ENCODE measurements around the gene PSAP. TPM values are rescaled to one million over a fixed set of nuclear protein-coding genes. Genes with fewer than 3 reads are reported as not detected.
"Not testable (repeated sequence)": the region's sequence is repeated elsewhere in the genome, so short reads cannot be mapped to it uniquely, and the experiment has no call there.

Gene PSAP
- total RNA-seq, 1 experiment from 2014 or later = 1,603 TPM

- in situ Hi-C loops (cut with HindIII; ENCODE audit: low pct_unique_long_range_greater_than_20kb, low sequenced_read_pairs) = no loop called here
- no peak for DNase-seq (ENCODE audit: low read depth)
Measured at GRCh38 chr10:71878327-71879034, 27.4 kb upstream of the PSAP start.

DNA sequence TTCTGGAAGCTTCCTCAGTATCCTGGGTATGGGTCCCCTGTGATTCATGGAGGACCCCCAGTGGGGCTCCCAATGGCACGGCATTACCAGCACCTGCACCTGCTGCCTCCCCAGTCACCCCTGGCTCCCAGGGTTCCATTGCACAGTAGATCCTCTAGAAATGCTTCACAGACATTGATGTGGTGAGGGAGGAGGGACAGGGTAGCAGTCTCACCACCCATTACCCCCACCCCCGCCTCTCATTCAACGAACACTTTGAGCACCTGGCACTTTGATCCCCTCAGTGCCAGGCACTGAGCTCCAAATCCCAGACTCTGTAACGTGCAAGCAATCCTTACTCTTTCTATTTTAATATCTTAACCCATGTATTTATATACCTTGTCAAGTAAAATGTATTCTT, 26.8 kb upstream of the PSAP start:
- DNase-seq (ENCODE audit: low read depth) = no peak
- in situ Hi-C loops (cut with HindIII; ENCODE audit: low pct_unique_long_range_greater_than_20kb, low sequenced_read_pairs) = no loop called here

GRCh38 chr10:71874680-71875354, 23.8 kb upstream of the PSAP start:
- in situ Hi-C loops (cut with HindIII; ENCODE audit: low pct_unique_long_range_greater_than_20kb, low sequenced_read_pairs); DNase-seq (ENCODE audit: low read depth): not testable (repeated sequence)

GRCh38 chr10:71873582-71874211, 22.6 kb upstream of the PSAP start:
- DNase-seq (ENCODE audit: low read depth) = no peak
- in situ Hi-C loops (cut with HindIII; ENCODE audit: low pct_unique_long_range_greater_than_20kb, low sequenced_read_pairs) = no loop called here

DNA sequence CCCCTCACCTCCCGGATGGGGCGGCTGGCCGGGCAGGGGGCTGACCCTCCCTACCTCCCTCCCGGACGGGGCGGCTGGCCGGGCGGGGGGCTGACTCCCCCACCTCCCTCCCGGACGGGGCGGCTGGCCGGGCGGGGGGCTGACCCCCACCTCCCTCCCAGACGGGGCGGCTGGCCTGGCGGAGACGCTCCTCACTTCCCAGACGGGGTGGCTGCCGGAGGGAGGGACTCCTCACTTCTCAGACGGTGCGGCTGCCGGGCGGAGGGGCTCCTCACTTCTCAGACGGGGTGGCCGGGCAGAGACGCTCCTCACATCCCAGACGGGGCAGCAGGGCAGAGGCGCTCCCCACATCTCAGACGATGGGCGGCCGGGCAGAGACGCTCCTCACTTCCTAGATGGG, 18.6 kb upstream of the PSAP start:
- in situ Hi-C loops (cut with HindIII; ENCODE audit: low pct_unique_long_range_greater_than_20kb, low sequenced_read_pairs); DNase-seq (ENCODE audit: low read depth): not testable (repeated sequence)

GRCh38 chr10:71868192-71868697, 17.2 kb upstream of the PSAP start:
- in situ Hi-C loops (cut with HindIII; ENCODE audit: low pct_unique_long_range_greater_than_20kb, low sequenced_read_pairs) = no loop called here
- DNase-seq (ENCODE audit: low read depth) = peak; percentile 95

- peak; percentile 14 for DNase-seq (ENCODE audit: low read depth)
Measured at GRCh38 chr10:71865561-71866041, 14.6 kb upstream of the PSAP start.

DNA sequence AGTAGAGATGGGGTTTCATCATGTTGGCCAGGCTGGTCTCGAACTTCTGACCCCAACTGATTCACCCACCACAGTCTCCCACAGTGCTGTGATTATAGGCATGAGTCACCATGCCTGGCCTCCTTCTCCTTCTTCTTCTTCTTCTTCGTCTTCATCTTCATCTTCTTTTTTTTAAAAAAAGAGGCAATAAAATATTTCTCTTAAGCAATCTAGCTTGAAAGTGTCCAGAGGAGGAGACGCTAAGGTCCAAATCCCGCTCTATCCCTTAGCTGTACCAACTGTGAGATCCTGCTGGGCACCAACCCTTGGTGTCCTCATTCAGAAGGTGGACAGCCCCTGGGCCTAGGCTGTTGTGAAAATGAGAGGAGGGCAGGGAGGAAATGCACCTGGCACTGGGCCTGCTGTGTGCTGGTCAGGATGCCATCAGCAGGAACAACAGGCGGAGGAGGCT, 13.9 kb upstream of the PSAP start:
- in situ Hi-C loops (cut with HindIII; ENCODE audit: low pct_unique_long_range_greater_than_20kb, low sequenced_read_pairs) = no loop called here
- DNase-seq (ENCODE audit: low read depth) = peak; percentile 75

More at GRCh38 chr10:71865561-71866041, 14.6 kb upstream of the PSAP start:
- in situ Hi-C loops (cut with HindIII; ENCODE audit: low pct_unique_long_range_greater_than_20kb, low sequenced_read_pairs) = no loop called here

DNA sequence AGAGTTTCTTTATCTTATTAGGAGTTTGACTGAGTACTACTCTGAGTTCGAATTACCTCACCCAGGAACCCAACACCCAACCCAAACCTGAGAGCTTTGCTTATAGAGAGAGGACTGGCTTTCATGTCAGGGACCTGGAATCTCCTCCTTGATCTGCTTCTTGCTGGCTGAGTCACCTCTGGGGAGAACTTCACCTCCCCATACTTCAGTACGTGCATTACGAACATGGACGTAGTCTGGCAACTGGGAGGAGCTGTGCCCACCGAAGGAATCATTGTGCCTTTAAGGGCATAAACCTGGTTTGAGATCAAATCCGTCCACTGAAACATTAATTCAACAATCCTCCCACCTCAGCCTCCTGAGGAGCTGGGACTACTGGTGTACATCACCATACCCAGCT, 12.2 kb upstream of the PSAP start:
- DNase-seq (ENCODE audit: low read depth) = peak; percentile 32
- in situ Hi-C loops (cut with HindIII; ENCODE audit: low pct_unique_long_range_greater_than_20kb, low sequenced_read_pairs) = no loop called here

DNA sequence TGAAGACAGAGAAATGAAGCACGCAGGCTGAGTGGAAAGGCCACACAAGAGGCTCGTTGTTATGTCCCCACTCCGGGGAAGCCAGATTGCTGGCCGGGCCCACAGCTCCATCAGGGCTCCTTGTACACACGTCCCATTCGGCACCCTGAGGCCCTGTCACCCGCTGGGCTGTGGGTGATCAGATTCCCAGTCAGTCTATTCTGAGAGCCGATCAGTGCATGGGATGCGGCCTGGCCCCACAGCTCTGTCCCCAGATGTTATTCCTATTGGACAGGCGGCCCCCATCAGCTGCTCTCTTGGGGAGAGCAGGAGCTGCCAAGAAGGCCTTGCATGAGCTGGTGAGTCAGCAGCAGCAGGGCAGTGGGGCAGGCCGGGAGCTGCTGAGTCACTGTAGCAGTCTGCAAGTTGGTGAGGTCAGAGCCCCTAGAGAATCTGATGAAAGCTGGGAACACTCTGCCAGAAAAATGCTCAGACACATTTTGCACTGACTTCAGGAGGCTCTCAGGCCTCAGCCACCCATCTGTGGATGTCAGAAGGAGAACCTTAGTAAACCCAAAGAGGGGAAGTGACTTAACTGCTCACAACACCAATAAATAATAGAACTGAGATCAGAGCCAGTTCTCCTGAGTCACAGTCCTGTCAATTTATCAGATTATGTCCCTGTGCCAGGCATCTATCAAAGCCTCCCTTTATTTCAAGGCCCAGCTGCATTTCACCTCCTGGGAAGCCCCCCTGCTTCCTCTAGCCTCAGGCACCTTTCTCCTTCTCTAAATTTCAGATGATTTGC, 9.4 kb upstream of the PSAP start:
- peak; percentile 96 for DNase-seq (ENCODE audit: low read depth)
- in situ Hi-C loops (cut with HindIII; ENCODE audit: low pct_unique_long_range_greater_than_20kb, low sequenced_read_pairs) = no loop called here

- no peak for DNase-seq (ENCODE audit: low read depth)
- in situ Hi-C loops (cut with HindIII; ENCODE audit: low pct_unique_long_range_greater_than_20kb, low sequenced_read_pairs) = no loop called here
Measured at GRCh38 chr10:71857934-71858890, 7.2 kb upstream of the PSAP start.

GRCh38 chr10:71856619-71857018, 5.6 kb upstream of the PSAP start:
- in situ Hi-C loops (cut with HindIII; ENCODE audit: low pct_unique_long_range_greater_than_20kb, low sequenced_read_pairs) = no loop called here
- DNase-seq (ENCODE audit: low read depth) = no peak

- no peak for DNase-seq (ENCODE audit: low read depth)
- in situ Hi-C loops (cut with HindIII; ENCODE audit: low pct_unique_long_range_greater_than_20kb, low sequenced_read_pairs) = no loop called here
Measured at GRCh38 chr10:71854031-71854430, 3.0 kb upstream of the PSAP start.

DNA sequence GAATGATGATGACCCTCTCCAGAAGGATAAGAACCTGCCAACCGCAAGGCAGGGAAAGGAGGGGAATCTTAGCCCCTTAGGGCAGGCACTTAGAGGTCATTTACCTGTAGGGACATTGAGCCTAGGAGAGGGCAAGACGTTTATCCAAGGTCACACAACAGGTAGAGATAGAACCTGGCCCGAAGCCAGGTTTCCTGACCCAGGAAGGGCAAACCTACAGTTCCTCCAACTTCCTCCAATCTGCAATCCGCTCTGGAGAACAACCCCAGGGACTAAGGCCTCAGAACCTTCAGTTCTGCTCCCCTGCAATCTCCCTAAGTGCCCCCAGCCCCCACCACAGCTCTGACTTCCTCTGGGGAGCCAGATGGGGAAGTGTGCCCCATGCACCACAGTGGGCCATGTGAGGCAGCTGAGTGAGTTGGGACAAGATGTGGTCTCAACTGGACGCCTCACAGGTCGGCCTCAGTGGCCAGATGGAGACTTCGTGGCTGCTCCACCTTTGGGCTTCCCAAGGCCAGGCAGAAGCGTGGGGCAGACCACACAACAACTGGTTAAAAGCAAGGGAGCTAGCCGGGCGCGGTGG, 1.4 kb upstream of the PSAP start:
- in situ Hi-C loops (cut with HindIII; ENCODE audit: low pct_unique_long_range_greater_than_20kb, low sequenced_read_pairs) = no loop called here
- DNase-seq (ENCODE audit: low read depth) = no peak

GRCh38 chr10:71851465-71852095, 529 bp upstream of the PSAP start:
- in situ Hi-C loops (cut with HindIII; ENCODE audit: low pct_unique_long_range_greater_than_20kb, low sequenced_read_pairs) = not testable (repeated sequence)
- peak; percentile 30 for DNase-seq (ENCODE audit: low read depth)

DNA sequence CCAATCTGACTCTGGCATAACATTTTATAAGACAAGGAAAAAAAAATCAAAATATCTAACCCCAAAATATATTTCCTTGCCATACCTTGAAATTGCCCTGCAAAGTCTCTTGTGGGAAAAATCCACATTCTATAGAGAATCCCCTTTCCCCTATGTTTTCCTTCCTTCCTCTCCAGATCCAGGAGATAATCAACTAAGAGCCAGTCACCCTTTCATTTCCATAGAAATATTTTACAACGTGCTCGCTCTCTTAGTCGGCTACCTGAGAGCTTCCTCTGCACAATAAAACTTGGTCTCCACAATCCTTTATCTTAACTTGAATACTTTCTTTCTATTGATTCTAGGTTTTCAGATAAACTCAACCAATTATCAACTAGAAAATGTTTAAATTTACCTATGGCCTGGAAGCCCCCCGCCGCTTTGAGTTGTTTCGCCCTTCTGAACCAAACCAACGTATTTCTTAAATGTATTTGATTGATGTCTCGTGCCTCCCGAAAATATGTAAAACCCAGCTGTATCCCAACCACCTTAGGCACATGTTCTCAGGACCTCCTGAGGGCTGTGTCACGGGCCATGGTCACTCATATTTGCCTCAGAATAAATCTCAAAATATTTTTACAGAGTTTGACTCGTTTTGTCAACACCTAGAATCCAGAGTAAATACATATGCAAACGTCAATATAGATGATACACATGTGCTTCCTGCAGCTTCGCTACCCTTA, 869 bp downstream of the PSAP start:
- in situ Hi-C loops (cut with HindIII; ENCODE audit: low pct_unique_long_range_greater_than_20kb, low sequenced_read_pairs) = no loop called here
- DNase-seq (ENCODE audit: low read depth) = no peak
